D721Med (cell line): Measurements from ENCODE around the gene IL1R1.

ENCODE experiments used
- DNase-seq: peaks from one replicate; pipeline ENCODE4 v3.0.0; 2011; ENCODE audit warnings: low spot score; ENCODE audit not compliant: insufficient read length
- FAIRE-seq: peaks from 2 replicates; lab custom pipeline; 2011; peaks lifted over from hg19 to GRCh38; lab: Jason Lieb, UNC
- CTCF ChIP-seq: IDR thresholded peaks from 2 replicates; pipeline ENCODE4 v1.5.1; 2012; ENCODE audit warnings: mild to moderate bottlenecking, control low read depth; ENCODE audit not compliant: insufficient read depth; ENCODE audit errors: missing control alignments

IL1R1 gene

GRCh38 chr2:102226612-102227391 lies 84.3 kb downstream of the IL1R1 start:
- FAIRE-seq (no peak), DNase-seq (no peak)
- no peak for TF ChIP-seq CTCF

- TF ChIP-seq CTCF, result no peak
- FAIRE-seq (no peak), DNase-seq (no peak)
Observed at GRCh38 chr2:102229141-102229769, 86.7 kb downstream of the IL1R1 start.
